NCI-H748 (cell line): ENCODE measurements around the gene AP1G1.
A peak's percentile ranks its signal among the peaks of the same experiment; 100 is the strongest.
"Not testable (repeated sequence)": the region's sequence is repeated elsewhere in the genome, so short reads cannot be mapped to it uniquely, and the experiment has no call there.

Experiments
- DNase-seq: peaks from one replicate; lab custom pipeline; 2025; ENCODE audit not compliant: unreplicated experiment; lab: John Stamatoyannopoulos, UW

Gene AP1G1

GRCh38 chr16:71808593-71809459 is at the start of gene AP1G1:
AP1G1 (minus strand) TSS chr16:71808834; CDS start chr16:71789479, 19,355 bp downstream.
- peak; percentile 97 for DNase-seq

DNA sequence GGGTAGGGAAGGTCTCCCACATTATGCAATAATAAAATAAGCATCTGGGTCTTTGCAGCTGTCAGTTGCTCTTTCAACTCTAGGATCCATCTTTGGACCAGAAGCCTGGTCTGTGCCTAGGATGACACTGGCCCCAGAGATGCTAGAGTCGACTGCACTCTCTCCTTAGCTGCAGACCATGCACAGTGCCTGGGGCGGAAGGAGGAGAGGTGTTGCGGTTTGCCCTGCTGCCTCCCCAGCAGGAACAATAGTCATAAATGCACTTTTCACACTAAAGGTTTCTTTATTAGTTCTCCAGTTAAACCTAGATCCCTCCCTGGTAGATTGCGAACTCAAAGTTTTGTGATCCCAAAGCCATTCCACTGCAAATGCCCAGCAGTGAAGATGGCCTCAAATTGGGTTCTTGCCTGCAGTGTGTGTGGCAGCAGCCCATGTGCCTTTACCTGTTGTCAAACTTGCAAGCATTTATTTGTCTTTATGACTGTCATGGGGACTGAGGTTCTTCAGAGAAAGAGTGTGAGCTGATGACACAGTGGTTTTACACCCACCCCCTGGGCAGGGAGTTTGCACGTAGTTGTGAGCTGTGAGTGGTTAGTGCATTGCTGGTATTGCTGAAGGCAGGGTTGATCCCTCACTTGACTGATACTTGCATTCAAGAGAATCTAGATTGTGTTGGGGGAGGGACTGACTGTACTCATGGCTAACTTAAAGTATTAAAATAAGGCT is 47.5 kb upstream of the AP1G1 start:
- DNase-seq = no peak

- DNase-seq = no peak
These were observed 45.8 kb upstream of the AP1G1 start for GRCh38 chr16:71854369-71854948.

- DNase-seq = no peak
These were observed 44.8 kb upstream of the AP1G1 start for GRCh38 chr16:71853413-71853812.

DNA sequence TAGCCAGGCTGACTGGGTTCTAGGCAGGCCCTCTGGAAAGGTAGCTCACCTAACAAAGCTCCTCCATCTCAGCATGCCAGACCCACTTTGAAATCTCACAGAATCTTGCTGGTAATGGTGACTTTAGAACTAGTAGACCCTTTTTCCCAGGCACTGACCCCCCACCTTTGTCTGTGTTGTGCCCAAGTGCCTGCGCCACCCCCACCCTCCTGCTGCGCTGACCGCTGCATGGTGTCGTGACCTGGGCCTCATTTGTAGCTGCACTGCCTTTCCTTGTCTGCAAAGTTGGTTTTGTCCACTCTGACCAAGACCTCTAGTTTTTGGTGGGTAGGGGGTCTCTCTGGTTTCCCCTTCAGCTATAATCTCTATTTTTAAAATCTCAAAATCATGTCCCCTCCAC is 43.9 kb upstream of the AP1G1 start:
- no peak for DNase-seq

GRCh38 chr16:71852158-71852557 is 43.5 kb upstream of the AP1G1 start:
- no peak for DNase-seq

- no peak for DNase-seq
These were observed 43.1 kb upstream of the AP1G1 start for GRCh38 chr16:71851746-71852145.

- no peak for DNase-seq
These were observed 40.0 kb upstream of the AP1G1 start for GRCh38 chr16:71848622-71849021.

GRCh38 chr16:71847096-71847495 is 38.5 kb upstream of the AP1G1 start:
- no peak for DNase-seq

- no peak for DNase-seq
These were observed 37.8 kb upstream of the AP1G1 start for GRCh38 chr16:71846431-71846830.

GRCh38 chr16:71845639-71846430 is 37.2 kb upstream of the AP1G1 start, which contains the start of gene ATXN1L:
ATXN1L (plus strand) TSS chr16:71845976; CDS start chr16:71849741, 3,765 bp downstream.
- DNase-seq = peak; percentile 83

DNA sequence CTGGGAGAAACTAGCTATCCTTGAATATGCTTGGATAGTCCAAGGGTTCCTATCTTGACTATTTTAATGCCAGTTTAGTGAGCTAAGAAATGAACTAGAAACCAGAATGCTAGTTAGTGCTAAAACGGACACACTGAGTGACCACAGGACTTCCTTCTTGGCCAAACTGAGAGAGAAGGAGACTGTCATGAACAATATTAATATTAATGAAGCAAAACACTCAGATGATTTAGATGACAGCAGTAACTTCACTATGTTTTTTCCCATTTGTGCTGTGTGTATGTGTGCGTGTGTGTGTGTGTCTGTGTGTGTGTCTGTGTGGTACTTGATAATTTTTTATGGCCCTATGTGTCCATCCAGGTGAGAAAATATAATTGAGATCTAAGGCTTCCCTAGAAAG is 34.9 kb upstream of the AP1G1 start:
- no peak for DNase-seq

GRCh38 chr16:71840052-71840451 is 31.4 kb upstream of the AP1G1 start:
- DNase-seq = no peak

GRCh38 chr16:71837150-71837549 is 28.5 kb upstream of the AP1G1 start:
- no peak for DNase-seq

DNA sequence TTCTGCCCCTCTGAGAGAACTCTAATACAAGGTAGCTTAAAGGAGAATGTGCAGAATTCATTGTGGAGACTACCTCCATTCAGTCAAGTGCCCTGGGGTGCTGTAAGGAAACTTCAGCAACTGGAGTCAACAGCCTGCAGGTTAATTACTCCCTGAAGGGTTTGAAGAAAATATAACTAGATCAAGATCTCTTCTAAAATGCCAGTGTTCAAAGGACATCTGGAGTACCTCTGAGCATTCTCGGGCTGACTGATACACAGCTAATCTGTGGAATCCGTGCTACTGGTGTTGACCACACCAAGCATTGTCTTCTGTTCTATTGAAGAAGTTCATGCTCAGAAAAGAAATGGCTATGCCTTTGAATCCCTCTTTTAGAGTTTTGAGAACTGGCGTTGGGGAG is 25.7 kb upstream of the AP1G1 start:
- no peak for DNase-seq

GRCh38 chr16:71832112-71832511 is 23.5 kb upstream of the AP1G1 start:
- DNase-seq = not testable (repeated sequence)

DNA sequence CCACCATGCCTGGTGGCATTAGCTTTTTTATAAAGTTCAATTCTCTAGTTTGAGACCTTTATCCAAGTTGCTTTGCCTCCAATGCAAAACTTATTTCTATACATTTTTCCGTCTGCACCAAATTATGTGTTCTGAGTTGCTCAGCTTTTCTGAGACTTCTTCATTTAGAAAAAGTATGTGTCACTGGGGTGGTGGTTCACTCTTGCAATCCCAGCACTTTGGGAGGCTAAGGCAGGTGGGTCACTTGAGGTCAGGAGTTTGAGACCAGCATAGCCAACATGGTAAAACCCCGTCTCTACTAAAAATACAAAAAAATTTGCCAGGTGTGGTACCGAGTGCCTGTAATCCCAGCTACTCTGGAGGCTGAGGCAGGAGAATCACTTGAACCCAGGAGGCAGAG is 23.1 kb upstream of the AP1G1 start:
- not testable (repeated sequence) for DNase-seq

DNA sequence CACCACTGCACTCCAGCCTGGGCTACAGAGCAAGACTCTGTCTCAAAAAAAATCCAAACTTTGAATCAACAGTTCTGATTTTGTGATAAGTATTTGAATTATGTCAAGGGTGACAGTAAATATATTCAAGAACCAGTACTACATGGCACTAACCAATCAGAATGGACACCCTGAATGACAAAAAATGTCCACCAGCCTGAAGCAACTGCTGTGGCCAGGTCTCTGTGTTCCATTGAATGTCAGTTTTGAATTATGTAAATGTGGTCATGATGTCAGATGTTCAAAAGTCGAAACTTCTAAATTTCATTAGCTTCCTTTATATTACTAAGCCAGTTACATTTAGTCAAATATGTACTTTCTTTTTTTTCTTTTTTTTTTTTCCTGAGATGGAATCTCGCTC is 21.7 kb upstream of the AP1G1 start:
- DNase-seq = no peak

DNA sequence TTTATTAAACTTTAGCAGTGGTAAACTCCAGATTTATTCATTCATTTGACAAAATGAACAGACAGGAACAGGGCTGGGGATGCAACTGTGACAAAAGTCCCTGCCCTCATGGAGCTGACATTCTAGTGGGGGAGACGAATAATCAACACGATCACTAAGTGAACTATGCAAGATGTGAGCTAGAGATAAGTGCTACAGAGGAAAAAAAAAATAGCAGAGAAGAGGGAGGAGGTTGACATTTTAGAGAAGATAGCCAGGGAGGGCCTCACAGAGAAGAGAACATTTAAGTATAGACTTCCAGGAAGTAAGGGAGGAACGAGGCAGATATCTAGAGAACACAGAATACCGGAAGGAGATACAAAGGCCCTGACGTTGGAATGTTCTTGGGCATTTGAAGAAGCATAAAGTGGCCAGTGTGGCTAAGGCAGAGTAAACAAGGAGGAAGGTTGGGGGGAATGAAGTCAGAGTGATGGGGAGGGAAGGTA is 17.9 kb upstream of the AP1G1 start:
- no peak for DNase-seq

- DNase-seq = not testable (repeated sequence)
These were observed 8.5 kb upstream of the AP1G1 start for GRCh38 chr16:71817155-71817500.

DNA sequence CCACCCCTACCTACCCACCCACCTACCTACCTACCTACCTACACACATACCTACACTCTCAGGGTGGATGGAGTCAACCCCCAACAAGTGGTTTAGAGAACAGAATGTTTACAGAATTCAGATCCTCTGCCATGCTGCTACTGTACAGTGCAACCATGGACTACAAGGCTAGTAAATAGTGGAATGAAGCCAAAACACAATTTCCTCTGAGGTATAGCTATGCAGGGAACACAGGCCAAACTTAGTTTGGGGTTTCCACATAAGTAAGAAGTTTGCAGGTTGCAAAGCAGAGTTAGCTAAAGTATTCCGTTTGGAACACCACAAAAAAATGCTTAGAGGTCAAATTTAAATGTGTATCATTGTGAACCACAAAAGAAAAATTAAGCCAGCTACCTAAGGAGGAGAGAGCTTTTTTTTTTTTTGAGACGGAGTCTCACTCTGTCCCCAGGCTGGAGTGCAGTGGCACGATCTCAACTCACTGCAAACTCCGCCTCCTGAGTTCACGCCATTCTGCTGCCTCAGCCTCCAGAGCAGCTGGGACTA is 2.7 kb upstream of the AP1G1 start:
- no peak for DNase-seq
